IMR-90 (cell line): Measurements from ENCODE around the gene CBX6. TPM values are rescaled to one million over a fixed set of nuclear protein-coding genes. Genes with fewer than 3 reads are reported as not detected.

Experiments
- ATAC-seq: fragments of 200-7000 bp; cut with Tn5 transposase; 2 replicates; pipeline ENCODE4 v1.9.1; 2020; ENCODE audit warnings: low read depth, mild to moderate bottlenecking, moderate library complexity
- BruUV-seq: library from RNA; stranded (reverse); fragments of 400-500 nt; replicated peaks from 2 replicates; lab custom pipeline; 2021; lab: Mats Ljungman, UMichigan
- CTCF ChIA-PET: fragments of 300-600 bp; formaldehyde crosslinking; extraction: SDS; loops from one replicate; lab custom pipeline; 2021; ENCODE audit warnings: antibody characterized with exemption; lab: Yijun Ruan, JAX
- POLR2A ChIA-PET: fragments of 300-600 bp; sonication (Branson Sonifier 250); formaldehyde crosslinking; loops from one replicate; lab custom pipeline; 2022; ENCODE audit warnings: antibody characterized with exemption; ENCODE audit not compliant: unreplicated experiment; lab: Charles Lee
- DNase-seq: peaks from one replicate; pipeline ENCODE4 v3.0.0; 2013
- H2AFZ ChIP-seq: replicated peaks from 2 replicates; pipeline ENCODE3; 2013; ENCODE audit warnings: low read length, mild to moderate bottlenecking; ENCODE audit not compliant: poor library complexity
- H2AK5ac ChIP-seq: 2 replicates; pipeline ENCODE4 v1.6.1; 2013; ENCODE audit warnings: low read depth, low read length, inconsistent platforms
- H2AK9ac ChIP-seq: replicated peaks from 2 replicates; pipeline ENCODE3; 2013; ENCODE audit warnings: mild to moderate bottlenecking, low read depth, low read length, moderate library complexity; ENCODE audit not compliant: poor library complexity
- H2BK120ac ChIP-seq: 2 replicates; pipeline ENCODE4 v1.6.1; 2013; ENCODE audit warnings: low read depth, low read length, inconsistent platforms
- H2BK15ac ChIP-seq: 3 replicates; pipeline ENCODE4 v1.6.1; 2013; ENCODE audit warnings: low read depth, low read length, inconsistent platforms
- H2BK20ac ChIP-seq: 2 replicates; pipeline ENCODE4 v1.6.1; 2013; ENCODE audit warnings: low read depth, mild to moderate bottlenecking, inconsistent platforms, low read length, moderate library complexity
- H2BK5ac ChIP-seq: 2 replicates; pipeline ENCODE4 v1.6.1; 2013; ENCODE audit warnings: mild to moderate bottlenecking, low read depth, low read length, inconsistent platforms; ENCODE audit not compliant: poor library complexity, severe bottlenecking
- H3K14ac ChIP-seq: replicated peaks from 2 replicates; pipeline ENCODE4 v1.6.1; 2013; ENCODE audit warnings: low read depth, low read length, inconsistent platforms
- H3K18ac ChIP-seq: 2 replicates; pipeline ENCODE4 v1.6.1; 2013; ENCODE audit warnings: low read depth, low read length, control low read depth
- H3K23ac ChIP-seq: 2 replicates; pipeline ENCODE4 v1.6.1; 2013; ENCODE audit warnings: low read depth, low read length, inconsistent platforms
- H3K27ac ChIP-seq: 2 replicates; pipeline ENCODE4 v1.5.1; 2013; ENCODE audit warnings: mild to moderate bottlenecking, control low read depth, low read length; ENCODE audit not compliant: insufficient read depth
- H3K27me3 ChIP-seq: 2 replicates; pipeline ENCODE4 v1.6.1; 2013; ENCODE audit warnings: low read length; ENCODE audit not compliant: control insufficient read depth, insufficient read depth
- H3K36me3 ChIP-seq: 2 replicates; pipeline ENCODE4 v1.6.1; 2013; ENCODE audit warnings: low read length, mixed read lengths; ENCODE audit not compliant: control insufficient read depth, insufficient read depth
- H3K4ac ChIP-seq: 2 replicates; pipeline ENCODE4 v1.6.1; 2013; ENCODE audit warnings: low read depth, low read length, inconsistent platforms
- H3K4me1 ChIP-seq: 2 replicates; pipeline ENCODE4 v1.6.1; 2013; ENCODE audit warnings: low read length, mixed read lengths; ENCODE audit not compliant: control insufficient read depth, insufficient read depth
- H3K4me2 ChIP-seq: 2 replicates; pipeline ENCODE4 v1.6.1; 2013; ENCODE audit warnings: low read depth, mild to moderate bottlenecking, control low read depth, low read length, moderate library complexity
- H3K4me3 ChIP-seq: 2 replicates; pipeline ENCODE4 v1.5.1; 2013; ENCODE audit warnings: low read depth, mild to moderate bottlenecking, control low read depth, low read length, moderate library complexity; ENCODE audit not compliant: insufficient read depth
- H3K56ac ChIP-seq: 2 replicates; pipeline ENCODE4 v1.6.1; 2013; ENCODE audit warnings: low read length, inconsistent platforms; ENCODE audit not compliant: insufficient read depth; ENCODE audit errors: extremely low read depth
- H3K79me1 ChIP-seq, 2 experiments: 2 replicates each; pipeline ENCODE4 v1.6.1; 2013; ENCODE audit warnings: low read length in 2 of 2, inconsistent platforms in 1 of 2, low read depth in 1 of 2
- H3K9ac ChIP-seq: 2 replicates; pipeline ENCODE4 v1.6.1; 2013; ENCODE audit warnings: low read depth, low read length, control low read depth
- H3K9me1 ChIP-seq: 2 replicates; pipeline ENCODE4 v1.6.1; 2013; ENCODE audit warnings: low read length, inconsistent platforms; ENCODE audit not compliant: insufficient read depth
- H3K9me3 ChIP-seq: 2 replicates; pipeline ENCODE4 v1.6.1; 2013; ENCODE audit warnings: low read length; ENCODE audit not compliant: control insufficient read depth, insufficient read depth
- H4K20me1 ChIP-seq: 2 replicates; pipeline ENCODE4 v1.6.1; 2013; ENCODE audit warnings: low read length, inconsistent platforms; ENCODE audit not compliant: insufficient read depth
- H4K5ac ChIP-seq: 2 replicates; pipeline ENCODE4 v1.6.1; 2013; ENCODE audit warnings: mild to moderate bottlenecking, low read depth, low read length, control low read depth
- H4K8ac ChIP-seq, 2 experiments: 2 replicates each; pipeline ENCODE4 v1.6.1; 2013; ENCODE audit warnings: low read depth in 2 of 2, low read length in 2 of 2, control low read depth in 1 of 2, inconsistent platforms in 1 of 2
- H4K91ac ChIP-seq: 2 replicates; pipeline ENCODE4 v1.6.1; 2013; ENCODE audit warnings: low read depth, low read length, inconsistent platforms; ENCODE audit not compliant: insufficient read depth
- BHLHE40 ChIP-seq: fragments of 150-350 bp; IDR thresholded peaks from 2 replicates; pipeline ENCODE4 v1.6.1; 2016; ENCODE audit warnings: mild to moderate bottlenecking, low read depth, low read length
- CEBPB ChIP-seq: IDR thresholded peaks from 2 replicates; pipeline ENCODE4 v1.6.1; 2012; ENCODE audit warnings: low read depth, low read length, improper control_type of control experiment
- CHD1 ChIP-seq: IDR thresholded peaks from 2 replicates; pipeline ENCODE4 v1.6.1; 2012; ENCODE audit warnings: low read depth, low read length, improper control_type of control experiment
- CTCF ChIP-seq: conservative IDR thresholded peaks from 2 replicates; pipeline ENCODE4 v1.5.1; 2012; ENCODE audit warnings: mild to moderate bottlenecking, low read depth, low read length, improper control_type of control experiment
- FOS ChIP-seq: fragments of 150-350 bp; IDR thresholded peaks from 2 replicates; pipeline ENCODE4 v1.6.1; 2016; ENCODE audit warnings: low read depth, low read length
- MAFK ChIP-seq: IDR thresholded peaks from 2 replicates; pipeline ENCODE4 v1.6.1; 2012; ENCODE audit warnings: low read depth, low read length, improper control_type of control experiment
- MAZ ChIP-seq: IDR thresholded peaks from 2 replicates; pipeline ENCODE4 v1.6.1; 2012; ENCODE audit warnings: low read depth, mild to moderate bottlenecking, low read length, improper control_type of control experiment, moderate library complexity, borderline replicate concordance
- MXI1 ChIP-seq: IDR thresholded peaks from 2 replicates; pipeline ENCODE4 v1.6.1; 2012; ENCODE audit warnings: low read depth, mild to moderate bottlenecking, low read length, moderate library complexity, borderline replicate concordance
- NFE2L2 ChIP-seq: fragments of 150-350 bp; IDR thresholded peaks from 2 replicates; pipeline ENCODE4 v1.6.1; 2016; ENCODE audit warnings: low read depth, mild to moderate bottlenecking, low read length
- POLR2A ChIP-seq: IDR thresholded peaks from 2 replicates; pipeline ENCODE4 v1.6.1; 2012; ENCODE audit warnings: mild to moderate bottlenecking, low read depth, low read length
- RCOR1 ChIP-seq: IDR thresholded peaks from 2 replicates; pipeline ENCODE4 v1.6.1; 2012; ENCODE audit warnings: mild to moderate bottlenecking, low read length, improper control_type of control experiment; ENCODE audit not compliant: insufficient replicate concordance
- RFX5 ChIP-seq: IDR thresholded peaks from 2 replicates; pipeline ENCODE4 v1.8.0; 2012; ENCODE audit warnings: low read depth, mild to moderate bottlenecking, low read length, moderate library complexity
- SMC3 ChIP-seq: fragments of 150-350 bp; IDR thresholded peaks from 2 replicates; pipeline ENCODE4 v1.6.1; 2016; ENCODE audit warnings: low read depth, mild to moderate bottlenecking, antibody characterized with exemption, low read length, moderate library complexity
- WGBS, 2 experiments: methylation state at CpG; one replicate each; pipeline versions ENCODE4 v1.1.5 to v1.1.7; 2013; ENCODE audit warnings: missing lambda C conversion rate in 2 of 2; ENCODE audit not compliant: insufficient read length in 1 of 2; ENCODE audit errors: extremely low coverage in 2 of 2; 5-methylcytosine and 5-hydroxymethylcytosine counted together
- dilution Hi-C: fragments of 300-500 bp; cut with HindIII; formaldehyde crosslinking; loops from one replicate; pipeline ENCODE4 v1.14.3; 2018; ENCODE audit warnings: low sequenced_read_pairs; ENCODE audit not compliant: unreplicated experiment
- in situ Hi-C: fragments of 300-500 bp; cut with MboI; formaldehyde crosslinking; loops from 3 replicates; pipeline ENCODE4 v1.14.3; 2019; ENCODE audit warnings: low sequenced_read_pairs, inconsistent platforms, mixed read lengths
- intact Hi-C: fragments of 100-400 bp; cut with micrococcal nuclease; formaldehyde crosslinking; loops from 2 replicates; pipeline ENCODE4 v1.10.0; 2022
- polyA plus RNA-seq, 3 experiments: library from polyadenylated mRNA; depleted of rRNA; stranded (reverse); fragments of >200 nt; gene quantifications; 2 replicates each; pipeline ENCODE4 v1.2.3, GENCODE V29; 2012; ENCODE audit warnings: low replicate concordance in 1 of 3
- total RNA-seq: library from RNA; depleted of rRNA; stranded (reverse); fragments of >200 nt; gene quantifications from 2 replicates; pipeline ENCODE4 v1.2.3, GENCODE V29; 2012
- TF ChIP-seq, protein P1 (sequence below): fragments of 150-350 bp; IDR thresholded peaks from 2 replicates; pipeline ENCODE4 v1.6.1; 2017; ENCODE audit warnings: mild to moderate bottlenecking, antibody characterized with exemption, low read length, low read depth

Gene CBX6
- total and polyA plus RNA-seq, 2 of the 4 experiments (the other 2 are of a cell fraction), result 15.2 to 19.0 TPM

- H3K36me3 ChIP-seq, result no peaks in the 10 kb centered on the region
- no peaks in the 10 kb centered on the region for H3K79me1 ChIP-seq
- ATAC-seq (no peak), DNase-seq (no peak)
- no peak overlapping the region for H2AK5ac ChIP-seq
- H3K23ac ChIP-seq, result no peak overlapping the region
- ChIA-PET CTCF (interaction anchor here (1.1 kb wide), 1 partner anchor 73 kb away, joined by 4 read pairs; no protein-coding TSS in a partner anchor), POLR2A (no interaction called here)
- H2BK15ac ChIP-seq, result no peak overlapping the region
- H4K20me1 ChIP-seq, result no peaks in the 10 kb centered on the region
- dilution Hi-C loops (no loop called here), intact Hi-C loops (loop anchor here (5.0 kb wide), 1 partner anchor 54 kb away; no protein-coding TSS in a partner anchor), in situ Hi-C loops (no loop called here)
- H2BK5ac ChIP-seq, result no peak overlapping the region
- no peak overlapping the region for H3K56ac ChIP-seq
- no peak overlapping the region for H2BK120ac ChIP-seq
- no peak overlapping the region for H3K14ac ChIP-seq
- no peak overlapping the region for H2BK20ac ChIP-seq
- H3K27me3 ChIP-seq, result peaks cover 25% of the 10 kb centered on the region
- H3K4me2 ChIP-seq, result no peak overlapping the region
- H4K8ac ChIP-seq, result no peak overlapping the region
- H3K4ac ChIP-seq, result no peak overlapping the region
- no peak overlapping the region for H4K91ac ChIP-seq
- H3K9me3 ChIP-seq, result no peaks in the 10 kb centered on the region
- WGBS, 2 experiments, result 80% methylated on average over 1 of the region's 5 CpGs; no CpG with 5 or more reads in 1 of the 2 experiments
- H3K9ac ChIP-seq, result no peak overlapping the region
- no peak overlapping the region for H2AFZ ChIP-seq
- H2AK9ac ChIP-seq, result no peak overlapping the region
- no TSS peak for BruUV-seq
- H3K18ac ChIP-seq, result no peak overlapping the region
- H3K4me3 ChIP-seq, result no peak overlapping the region
- H4K5ac ChIP-seq, result no peak overlapping the region
- H3K4me1 ChIP-seq, result no peaks in the 10 kb centered on the region
- TF ChIP-seq MXI1, result no peak
- TF ChIP-seq CTCF, result no peak
- TF ChIP-seq RFX5, result no peak
- TF ChIP-seq MAFK, result no peak
- TF ChIP-seq, protein P1, sequence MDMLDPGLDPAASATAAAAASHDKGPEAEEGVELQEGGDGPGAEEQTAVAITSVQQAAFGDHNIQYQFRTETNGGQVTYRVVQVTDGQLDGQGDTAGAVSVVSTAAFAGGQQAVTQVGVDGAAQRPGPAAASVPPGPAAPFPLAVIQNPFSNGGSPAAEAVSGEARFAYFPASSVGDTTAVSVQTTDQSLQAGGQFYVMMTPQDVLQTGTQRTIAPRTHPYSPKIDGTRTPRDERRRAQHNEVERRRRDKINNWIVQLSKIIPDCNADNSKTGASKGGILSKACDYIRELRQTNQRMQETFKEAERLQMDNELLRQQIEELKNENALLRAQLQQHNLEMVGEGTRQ, result no peak
- no peak for TF ChIP-seq BHLHE40
- no peak for TF ChIP-seq CEBPB
- no peak for TF ChIP-seq FOS
- no peak for TF ChIP-seq SMC3
- TF ChIP-seq NFE2L2, result no peak
- no peak for TF ChIP-seq RCOR1
- TF ChIP-seq MAZ, result no peak
- TF ChIP-seq POLR2A, result no peak
- TF ChIP-seq CHD1, result no peak
- no peak overlapping the region for H3K27ac ChIP-seq
- no peaks in the 10 kb centered on the region for H3K9me1 ChIP-seq
These were observed 30.4 kb downstream of the CBX6 start for GRCh38 chr22:38841635-38842034.
